HepG2 (cell line): ENCODE measurements around the gene HS6ST2.

Source experiments
- ZNF263 ChIP-seq: sonication (generic); formaldehyde crosslinking; IDR thresholded peaks from 2 replicates; pipeline ENCODE4 v1.4.0; 2020; ENCODE audit warnings: missing genetic modification reagents
- ZNF569 ChIP-seq: sonication (generic); formaldehyde crosslinking; IDR thresholded peaks from 2 replicates; pipeline ENCODE4 v1.5.0; 2020; ENCODE audit warnings: mild to moderate bottlenecking, missing genetic modification reagents, moderate library complexity, borderline replicate concordance
- ZNF773 ChIP-seq: sonication (generic); formaldehyde crosslinking; IDR thresholded peaks from 2 replicates; pipeline ENCODE4 v1.4.0; 2020; ENCODE audit warnings: missing genetic modification reagents, borderline replicate concordance

DNA sequence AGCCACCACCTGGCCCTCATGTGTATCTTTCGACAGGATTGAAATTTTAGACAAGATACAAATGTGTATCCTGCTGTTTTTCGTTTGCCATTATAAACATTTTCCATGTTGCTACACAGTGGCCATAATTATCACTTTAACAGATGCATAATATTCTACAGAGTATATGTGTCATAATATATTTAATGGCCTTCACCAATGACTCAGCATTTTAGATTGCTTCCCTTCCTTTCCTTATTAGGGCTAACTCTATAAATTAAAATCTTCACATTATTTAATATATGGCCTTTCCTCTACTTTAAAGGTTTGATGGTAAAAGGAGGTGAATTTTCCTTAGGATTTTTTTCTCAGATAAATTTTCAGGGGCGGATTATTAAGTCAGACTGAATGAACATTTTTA is 97.4 kb downstream of the HS6ST2 start:
- no peak for TF ChIP-seq ZNF773 (CRISPR knock-in tag)
- TF ChIP-seq ZNF569 (CRISPR knock-in tag): no peak
- no peak for TF ChIP-seq ZNF263 (CRISPR knock-in tag)
